ENCODE measurements around the gene NINL. TPM values are rescaled to one million over a fixed set of nuclear protein-coding genes. Genes with fewer than 3 reads are reported as not detected.

The NINL gene
- total RNA-seq, 3 donors from 2014 or later (not counting 1 experiment from before 2014, with no cell fraction given) = 3.1 to 6.9 (median 4.9) TPM

GRCh38 chr20:25493137-25493536, 92.2 kb downstream of the NINL start:
- Histone ChIP-seq H3K4me1 (ENCODE audit: control insufficient read depth, insufficient read depth, low read length) (no peaks in the 10 kb centered on the region), H3K4me3 (ENCODE audit: low read length) (no peak overlapping the region), H3K36me3 (ENCODE audit: control insufficient read depth, insufficient read depth, low read length) (no peaks in the 10 kb centered on the region), H3K9me3 (ENCODE audit: control insufficient read depth, insufficient read depth, low read length) (no peaks in the 10 kb centered on the region), H3K27ac (ENCODE audit: low read length) (no peak overlapping the region), H3K27me3 (ENCODE audit: control insufficient read depth, insufficient read depth, low read length) (no peaks in the 10 kb centered on the region)
- ATAC-seq (no peak), DNase-seq (no peak)
- Mint-ChIP-seq H3K4me3 (no peak overlapping the region), H3K4me1 (no peaks in the 10 kb centered on the region), H3K27me3 (ENCODE audit: low read depth in 2 of 2) (no peaks in the 10 kb centered on the region), H3K27ac (no peak overlapping the region), H3K9me3 (no peaks in the 10 kb centered on the region), H3K36me3 (no peaks in the 10 kb centered on the region)
- intact Hi-C loops (cut with micrococcal nuclease) = no loop called here
- WGBS (ENCODE audit: insufficient coverage) = 84% methylated on average over 10 of the region's 10 CpGs
- no peak for TF ChIP-seq CTCF (IDR thresholded peaks at IDR 0.05)

- no peaks in the 10 kb centered on the region for H3K36me3 ChIP-seq (ENCODE audit: control insufficient read depth, insufficient read depth, low read length)
- intact Hi-C loops (cut with micrococcal nuclease) = no loop called here
- Mint-ChIP-seq H3K9me3 (no peaks in the 10 kb centered on the region), H3K27ac (no peak overlapping the region), H3K4me3 (no peak overlapping the region), H3K4me1 (peaks cover 2 to 3% of the 10 kb centered on the region in 2 donors), H3K36me3 (no peaks in the 10 kb centered on the region), H3K27me3 (ENCODE audit: low read depth in 2 of 2) (peaks cover under 1 to 1% of the 10 kb centered on the region in 2 donors)
- no peak for ATAC-seq
- TF ChIP-seq CTCF (IDR thresholded peaks at IDR 0.05) = no peak
- H3K4me3 ChIP-seq (ENCODE audit: low read length) = no peak overlapping the region
- no peaks in the 10 kb centered on the region for H3K9me3 ChIP-seq (ENCODE audit: control insufficient read depth, insufficient read depth, low read length)
- no peaks in the 10 kb centered on the region for H3K27me3 ChIP-seq (ENCODE audit: control insufficient read depth, insufficient read depth, low read length)
- no peaks in the 10 kb centered on the region for H3K4me1 ChIP-seq (ENCODE audit: control insufficient read depth, insufficient read depth, low read length)
- no peak for DNase-seq
- no peak overlapping the region for H3K27ac ChIP-seq (ENCODE audit: low read length)
- WGBS (ENCODE audit: insufficient coverage) = 87% methylated on average over 11 of the region's 12 CpGs
These were observed 93.8 kb downstream of the NINL start for GRCh38 chr20:25491446-25492038.

GRCh38 chr20:25490656-25491445, 94.5 kb downstream of the NINL start:
- no peaks in the 10 kb centered on the region for H3K9me3 ChIP-seq (ENCODE audit: control insufficient read depth, insufficient read depth, low read length)
- no peak overlapping the region for H3K27ac ChIP-seq (ENCODE audit: low read length)
- H3K4me3 ChIP-seq (ENCODE audit: low read length) = no peak overlapping the region
- DNase-seq = no peak
- no peaks in the 10 kb centered on the region for H3K27me3 ChIP-seq (ENCODE audit: control insufficient read depth, insufficient read depth, low read length)
- no peaks in the 10 kb centered on the region for H3K36me3 ChIP-seq (ENCODE audit: control insufficient read depth, insufficient read depth, low read length)
- Mint-ChIP-seq H3K27me3 (ENCODE audit: low read depth in 2 of 2) (peaks cover 4 to 7% of the 10 kb centered on the region in 2 donors), H3K4me1 (peaks cover 7 to 8% of the 10 kb centered on the region in 2 donors), H3K27ac (no peak overlapping the region), H3K36me3 (no peaks in the 10 kb centered on the region), H3K4me3 (no peak overlapping the region), H3K9me3 (no peaks in the 10 kb centered on the region)
- H3K4me1 ChIP-seq (ENCODE audit: control insufficient read depth, insufficient read depth, low read length) = no peaks in the 10 kb centered on the region
- no peak for ATAC-seq
- no peak for TF ChIP-seq CTCF (IDR thresholded peaks at IDR 0.05)
- intact Hi-C loops (cut with micrococcal nuclease) = no loop called here
- 90% methylated on average over 15 of the region's 15 CpGs for WGBS (ENCODE audit: insufficient coverage)
